Lower leg skin (tissue), 3 donors: ENCODE results near the gene PIGR.

Source experiments
- POLR2A ChIP-seq, 2 donors: fragments of 450-650 bp; IDR thresholded peaks; one replicate each; pipeline ENCODE4 v1.6.1; 2016 to 2017; ENCODE audit warnings: antibody characterized with exemption in 2 of 2, mild to moderate bottlenecking in 1 of 2, moderate library complexity in 1 of 2
- TF ChIP-seq, protein P1 (sequence below), 3 donors: fragments of 450-650 bp; IDR thresholded peaks; one replicate each; pipeline ENCODE4 v1.5.1; 2016; ENCODE audit warnings: antibody characterized with exemption in 3 of 3, mild to moderate bottlenecking in 3 of 3, moderate library complexity in 2 of 3

DNA sequence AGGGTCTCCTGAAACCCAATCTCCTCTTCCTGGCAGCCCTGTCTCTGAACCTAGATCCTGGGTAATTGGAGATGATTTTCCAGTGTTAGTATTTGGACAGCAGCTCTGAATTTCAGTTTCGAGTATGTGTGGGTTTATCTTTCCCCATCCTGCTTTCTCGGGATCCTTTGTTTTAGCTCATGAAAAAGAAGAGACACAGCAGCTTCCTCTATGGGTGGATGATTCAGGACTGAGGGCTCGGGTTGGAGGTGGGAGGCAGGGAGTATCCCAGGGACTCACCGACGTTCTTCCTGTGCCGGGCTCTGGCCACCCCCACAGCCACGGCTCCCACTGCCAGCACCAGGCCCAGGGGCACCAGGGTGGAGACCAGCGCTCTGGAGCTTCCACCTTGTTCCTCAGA lies 14.1 kb downstream of the PIGR start:
- TF ChIP-seq, protein P1, sequence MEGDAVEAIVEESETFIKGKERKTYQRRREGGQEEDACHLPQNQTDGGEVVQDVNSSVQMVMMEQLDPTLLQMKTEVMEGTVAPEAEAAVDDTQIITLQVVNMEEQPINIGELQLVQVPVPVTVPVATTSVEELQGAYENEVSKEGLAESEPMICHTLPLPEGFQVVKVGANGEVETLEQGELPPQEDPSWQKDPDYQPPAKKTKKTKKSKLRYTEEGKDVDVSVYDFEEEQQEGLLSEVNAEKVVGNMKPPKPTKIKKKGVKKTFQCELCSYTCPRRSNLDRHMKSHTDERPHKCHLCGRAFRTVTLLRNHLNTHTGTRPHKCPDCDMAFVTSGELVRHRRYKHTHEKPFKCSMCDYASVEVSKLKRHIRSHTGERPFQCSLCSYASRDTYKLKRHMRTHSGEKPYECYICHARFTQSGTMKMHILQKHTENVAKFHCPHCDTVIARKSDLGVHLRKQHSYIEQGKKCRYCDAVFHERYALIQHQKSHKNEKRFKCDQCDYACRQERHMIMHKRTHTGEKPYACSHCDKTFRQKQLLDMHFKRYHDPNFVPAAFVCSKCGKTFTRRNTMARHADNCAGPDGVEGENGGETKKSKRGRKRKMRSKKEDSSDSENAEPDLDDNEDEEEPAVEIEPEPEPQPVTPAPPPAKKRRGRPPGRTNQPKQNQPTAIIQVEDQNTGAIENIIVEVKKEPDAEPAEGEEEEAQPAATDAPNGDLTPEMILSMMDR (IDR thresholded peaks at IDR 0.05), result no peak
- TF ChIP-seq POLR2A (IDR thresholded peaks at IDR 0.05), result no peak
